Cardiac fibroblast (primary cell): Measurements from ENCODE around the gene MARK3.

Experiments
- DNase-seq, 2 donors: peaks; one replicate each; pipeline versions ENCODE4 v3.0.0 to v3.0.0-alpha.2; 2010; ENCODE audit warnings: low read depth in 2 of 2
- H3K4me3 ChIP-seq, 2 donors: replicated peaks in 1 of 2; 1 replicate in 1 of 2; 2 replicates in 1 of 2; pipeline ENCODE4 v1.5.1; 2011; ENCODE audit warnings: low read depth in 2 of 2, low read length in 2 of 2, mild to moderate bottlenecking in 2 of 2, moderate library complexity in 1 of 2
- TF ChIP-seq, protein P1 (sequence below): IDR thresholded peaks from one replicate; pipeline ENCODE4 v1.5.1; 2011; ENCODE audit warnings: low read depth, mild to moderate bottlenecking, low read length, inconsistent platforms

The MARK3 gene

DNA sequence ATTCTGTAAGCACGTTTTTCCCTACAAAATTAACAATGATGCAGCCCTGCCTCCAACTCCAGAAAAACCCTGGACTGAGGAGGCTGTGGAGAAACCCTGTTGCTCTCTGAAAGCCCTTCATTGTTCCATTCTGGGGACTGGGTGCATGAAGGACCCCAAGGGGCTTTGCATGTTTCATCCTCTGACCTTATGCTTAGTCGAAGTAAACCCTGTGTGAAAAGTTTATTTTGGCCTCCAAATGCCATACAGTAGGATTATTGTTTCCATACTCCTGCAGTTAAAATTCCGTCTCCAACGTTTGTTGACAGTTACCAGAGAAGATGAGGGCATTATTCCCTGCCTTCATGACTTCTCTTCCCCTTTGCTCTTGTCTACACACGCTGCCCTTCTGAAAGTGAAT is 91.4 kb downstream of the MARK3 start:
- TF ChIP-seq, protein P1, sequence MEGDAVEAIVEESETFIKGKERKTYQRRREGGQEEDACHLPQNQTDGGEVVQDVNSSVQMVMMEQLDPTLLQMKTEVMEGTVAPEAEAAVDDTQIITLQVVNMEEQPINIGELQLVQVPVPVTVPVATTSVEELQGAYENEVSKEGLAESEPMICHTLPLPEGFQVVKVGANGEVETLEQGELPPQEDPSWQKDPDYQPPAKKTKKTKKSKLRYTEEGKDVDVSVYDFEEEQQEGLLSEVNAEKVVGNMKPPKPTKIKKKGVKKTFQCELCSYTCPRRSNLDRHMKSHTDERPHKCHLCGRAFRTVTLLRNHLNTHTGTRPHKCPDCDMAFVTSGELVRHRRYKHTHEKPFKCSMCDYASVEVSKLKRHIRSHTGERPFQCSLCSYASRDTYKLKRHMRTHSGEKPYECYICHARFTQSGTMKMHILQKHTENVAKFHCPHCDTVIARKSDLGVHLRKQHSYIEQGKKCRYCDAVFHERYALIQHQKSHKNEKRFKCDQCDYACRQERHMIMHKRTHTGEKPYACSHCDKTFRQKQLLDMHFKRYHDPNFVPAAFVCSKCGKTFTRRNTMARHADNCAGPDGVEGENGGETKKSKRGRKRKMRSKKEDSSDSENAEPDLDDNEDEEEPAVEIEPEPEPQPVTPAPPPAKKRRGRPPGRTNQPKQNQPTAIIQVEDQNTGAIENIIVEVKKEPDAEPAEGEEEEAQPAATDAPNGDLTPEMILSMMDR, result no peak
- no peak for DNase-seq
- no peak overlapping the region for H3K4me3 ChIP-seq

GRCh38 chr14:103480595-103480994 is 95.4 kb downstream of the MARK3 start:
- TF ChIP-seq, protein P1, result no peak

GRCh38 chr14:103483600-103483999 is 98.4 kb downstream of the MARK3 start:
- peak; percentile 65 to 89 for DNase-seq

More at GRCh38 chr14:103480595-103480994, 95.4 kb downstream of the MARK3 start:
- DNase-seq, result no peak
- H3K4me3 ChIP-seq, result no peak overlapping the region

GRCh38 chr14:103485504-103485903 is 100.3 kb downstream of the MARK3 start:
- no peak for DNase-seq
- TF ChIP-seq, protein P1, result no peak
- H3K4me3 ChIP-seq, result no peak overlapping the region

More at GRCh38 chr14:103483600-103483999, 98.4 kb downstream of the MARK3 start:
- TF ChIP-seq, protein P1, result no peak
- no peak overlapping the region for H3K4me3 ChIP-seq

DNA sequence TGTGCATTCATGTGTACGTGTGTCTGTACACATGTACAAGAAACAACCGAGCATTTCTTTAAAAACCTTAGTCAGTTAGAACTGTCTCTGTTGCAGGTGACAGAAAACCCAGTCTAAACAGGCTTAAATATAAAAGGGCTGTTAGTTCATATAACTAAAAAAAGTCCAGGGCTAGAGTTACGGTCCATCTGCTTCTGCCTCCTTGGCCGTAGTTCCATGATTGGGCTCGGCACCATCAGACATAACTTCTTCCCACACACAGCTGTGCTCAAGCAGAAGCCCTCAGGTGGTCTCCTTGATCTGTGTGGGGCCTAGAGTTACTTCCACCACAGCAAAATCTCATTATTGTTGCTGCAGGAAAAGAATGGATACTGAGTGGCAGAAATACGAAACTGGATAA is 102.9 kb downstream of the MARK3 start:
- no peak overlapping the region for H3K4me3 ChIP-seq
- DNase-seq, result no peak
- TF ChIP-seq, protein P1, result no peak

- TF ChIP-seq, protein P1, result no peak
- DNase-seq, result peak in 1 of 2 donors; percentile 19
- no peak overlapping the region for H3K4me3 ChIP-seq
Measured at GRCh38 chr14:103488960-103489359, 103.7 kb downstream of the MARK3 start.

DNA sequence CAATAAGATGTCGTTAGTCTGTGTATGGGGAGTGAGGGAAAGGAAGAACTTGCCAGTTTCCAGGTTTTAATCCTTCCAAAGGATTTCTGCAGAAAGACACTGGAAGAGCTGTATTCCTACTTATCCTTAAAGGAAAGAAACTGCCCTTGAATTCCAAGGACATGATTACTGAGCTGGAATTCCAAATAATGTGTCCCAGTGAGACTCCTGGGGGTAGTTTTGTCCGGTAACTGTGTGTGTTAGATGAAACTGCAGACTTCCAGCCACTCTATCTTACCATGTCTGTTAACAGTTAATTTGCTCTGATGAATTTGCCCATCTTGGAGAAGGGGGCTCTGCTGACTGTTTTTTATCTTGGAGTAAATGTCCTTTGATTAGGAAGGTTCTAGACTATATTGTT is 104.4 kb downstream of the MARK3 start:
- TF ChIP-seq, protein P1, result no peak
- no peak overlapping the region for H3K4me3 ChIP-seq
- no peak for DNase-seq
